ENCODE data around the gene PVALB. TPM values are rescaled to one million over a fixed set of nuclear protein-coding genes. Genes with fewer than 3 reads are reported as not detected.

Gene PVALB
- total and polyA plus RNA-seq, 2 donors (not counting 3 experiments of a cell fraction or from before 2014, with no cell fraction given): not detected

DNA sequence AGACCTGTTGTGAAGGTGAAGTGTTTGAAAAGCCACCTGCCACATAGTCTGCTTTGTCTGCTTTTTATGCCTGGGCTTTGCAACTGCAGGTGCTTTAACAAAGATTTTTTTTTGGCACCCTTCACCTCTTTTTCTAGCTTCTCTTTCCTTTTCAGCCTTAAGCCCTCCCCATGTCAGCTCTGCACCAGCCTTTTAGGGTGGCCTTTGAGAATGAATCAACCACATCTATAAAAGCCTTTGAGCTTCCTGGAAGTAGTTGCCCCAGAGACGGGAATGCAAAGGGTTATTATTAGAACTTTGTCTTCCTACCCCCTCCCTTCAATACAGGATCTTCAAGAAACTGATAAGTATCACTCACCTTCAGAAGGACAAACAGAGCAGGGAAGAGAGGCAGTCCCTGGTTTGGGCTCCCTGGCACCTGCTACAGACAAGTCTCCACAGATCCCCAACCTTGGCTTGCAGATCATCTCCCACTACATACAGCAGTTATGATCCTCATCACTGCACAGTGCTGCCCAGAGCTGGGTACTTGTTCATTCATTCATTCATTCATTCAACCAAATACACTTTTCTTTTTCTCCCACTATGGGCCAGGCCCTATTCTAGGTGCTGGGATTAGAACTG is 8.0 kb downstream of the PVALB start:
- no TSS peak for BruUV-seq (replicated peaks)
- no peak for FAIRE-seq
- no peaks in the 10 kb centered on the region for H4K20me1 ChIP-seq (replicated peaks; ENCODE audit: control insufficient read depth, extremely low read depth, insufficient read depth, low read length)
- no peak overlapping the region for H3K4me2 ChIP-seq (ENCODE audit: insufficient read depth, low read length)
- POLR2A ChIA-PET: no interaction called here
- intact Hi-C loops (cut with micrococcal nuclease): no loop called here
- peaks cover 9 to 12% of the 10 kb centered on the region in 2 experiments for H3K27me3 ChIP-seq (ENCODE audit: control insufficient read depth in 2 of 2, insufficient read depth in 2 of 2, low read length in 2 of 2)
- no peak for TF ChIP-seq GATA2 (IDR thresholded peaks at IDR 0.05; ENCODE audit: insufficient read depth, insufficient read length, low read depth, low read length)
- no peak for TF ChIP-seq EZH2 (IDR thresholded peaks at IDR 0.05; ENCODE audit: borderline replicate concordance, low read depth, low read length, severe bottlenecking)
- TF ChIP-seq MYC (IDR thresholded peaks at IDR 0.05; ENCODE audit: low read depth, low read length): no peak
- TF ChIP-seq, protein P1, sequence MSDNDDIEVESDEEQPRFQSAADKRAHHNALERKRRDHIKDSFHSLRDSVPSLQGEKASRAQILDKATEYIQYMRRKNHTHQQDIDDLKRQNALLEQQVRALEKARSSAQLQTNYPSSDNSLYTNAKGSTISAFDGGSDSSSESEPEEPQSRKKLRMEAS (IDR thresholded peaks at IDR 0.05; ENCODE audit: insufficient read depth, insufficient read length): no peak
- no peak for TF ChIP-seq POLR2A (IDR thresholded peaks at IDR 0.05; ENCODE audit: low read depth, low read length)
- no peak for TF ChIP-seq FOS (IDR thresholded peaks at IDR 0.05; ENCODE audit: borderline replicate concordance, insufficient read depth, low read length)
- TF ChIP-seq, protein P2, sequence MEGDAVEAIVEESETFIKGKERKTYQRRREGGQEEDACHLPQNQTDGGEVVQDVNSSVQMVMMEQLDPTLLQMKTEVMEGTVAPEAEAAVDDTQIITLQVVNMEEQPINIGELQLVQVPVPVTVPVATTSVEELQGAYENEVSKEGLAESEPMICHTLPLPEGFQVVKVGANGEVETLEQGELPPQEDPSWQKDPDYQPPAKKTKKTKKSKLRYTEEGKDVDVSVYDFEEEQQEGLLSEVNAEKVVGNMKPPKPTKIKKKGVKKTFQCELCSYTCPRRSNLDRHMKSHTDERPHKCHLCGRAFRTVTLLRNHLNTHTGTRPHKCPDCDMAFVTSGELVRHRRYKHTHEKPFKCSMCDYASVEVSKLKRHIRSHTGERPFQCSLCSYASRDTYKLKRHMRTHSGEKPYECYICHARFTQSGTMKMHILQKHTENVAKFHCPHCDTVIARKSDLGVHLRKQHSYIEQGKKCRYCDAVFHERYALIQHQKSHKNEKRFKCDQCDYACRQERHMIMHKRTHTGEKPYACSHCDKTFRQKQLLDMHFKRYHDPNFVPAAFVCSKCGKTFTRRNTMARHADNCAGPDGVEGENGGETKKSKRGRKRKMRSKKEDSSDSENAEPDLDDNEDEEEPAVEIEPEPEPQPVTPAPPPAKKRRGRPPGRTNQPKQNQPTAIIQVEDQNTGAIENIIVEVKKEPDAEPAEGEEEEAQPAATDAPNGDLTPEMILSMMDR (IDR thresholded peaks at IDR 0.05; ENCODE audit: extremely low read depth in 1 of 2, insufficient read depth in 1 of 2, low read depth in 1 of 2, low read length in 2 of 2): no peak
- no peak for TF ChIP-seq JUN (IDR thresholded peaks at IDR 0.05; ENCODE audit: borderline replicate concordance, insufficient read depth, insufficient read length, low read depth)
- no peak for TF ChIP-seq POLR2AphosphoS5 (IDR thresholded peaks at IDR 0.05; ENCODE audit: insufficient read depth, low read depth, low read length)
- CTCF ChIA-PET: interaction anchor here (1.2 kb wide), 1 partner anchor 27 kb away, joined by 3 read pairs; no protein-coding TSS in a partner anchor
- no peaks in the 10 kb centered on the region for H3K4me1 ChIP-seq (ENCODE audit: control insufficient read depth, extremely low read depth, insufficient read depth, low read length)
- dilution Hi-C loops (cut with MboI; ENCODE audit: extremely low pct_ligation_motif_present, low sequenced_read_pairs): no loop called here
- no peak overlapping the region for H2AFZ ChIP-seq (ENCODE audit: low read depth, low read length)
- H3K9me3 ChIP-seq (replicated peaks; ENCODE audit: control insufficient read depth, insufficient read depth, low read length): no peaks in the 10 kb centered on the region
- DNase-seq (ENCODE audit: low read depth, low spot score): no peak
- no peak overlapping the region for H3K4me3 ChIP-seq (replicated peaks in 1 of 3; ENCODE audit: insufficient read depth in 1 of 3, low read depth in 1 of 3, low read length in 3 of 3)
- no peak overlapping the region for H3K9ac ChIP-seq (replicated peaks; ENCODE audit: extremely low read depth, insufficient read depth, low read length)
- H3K9me1 ChIP-seq (replicated peaks; ENCODE audit: control insufficient read depth, extremely low read depth, insufficient read depth, low read length): no peaks in the 10 kb centered on the region
- H3K79me2 ChIP-seq (ENCODE audit: control insufficient read depth, insufficient read depth, low read length): no peaks in the 10 kb centered on the region
- H3K27ac ChIP-seq (ENCODE audit: insufficient read depth, low read depth, low read length): no peak overlapping the region
- no peaks in the 10 kb centered on the region for H3K36me3 ChIP-seq (ENCODE audit: control insufficient read depth in 2 of 2, extremely low read depth in 1 of 2, insufficient read depth in 2 of 2, low read length in 2 of 2)
